WTC11 (cell line): ENCODE data around the gene STAC. TPM values are rescaled to one million over a fixed set of nuclear protein-coding genes. Genes with fewer than 3 reads are reported as not detected.

Source experiments
- ATAC-seq: fragments of 200-7000 bp; cut with Tn5 transposase; 2 replicates; pipeline ENCODE4 v1.10.0; 2021; ENCODE audit warnings: mild to moderate bottlenecking, moderate library complexity
- CTCF ChIA-PET: fragments of 300-600 bp; sonication (Branson Sonifier 250); formaldehyde crosslinking; loops from one replicate; lab custom pipeline; 2021; ENCODE audit warnings: antibody characterized with exemption; lab: Charles Lee
- POLR2A ChIA-PET: fragments of 350-600 bp; sonication (Branson Sonifier 250); formaldehyde crosslinking; loops from one replicate; lab custom pipeline; 2021; ENCODE audit warnings: antibody characterized with exemption; lab: Charles Lee
- DNase-seq: peaks from one replicate; pipeline ENCODE4 v3.0.0; 2021; ENCODE audit warnings: low spot score
- H3K27ac Mint-ChIP-seq: 2 replicates; pipeline ENCODE4 v1.8.0; 2021; ENCODE audit warnings: mixed read lengths
- H3K27me3 Mint-ChIP-seq: 2 replicates; pipeline ENCODE4 v1.8.0; 2021; ENCODE audit warnings: low read depth, mild to moderate bottlenecking, moderate library complexity, mixed read lengths
- H3K36me3 Mint-ChIP-seq: 2 replicates; pipeline ENCODE4 v1.8.0; 2021; ENCODE audit warnings: mixed read lengths
- H3K4me1 Mint-ChIP-seq: 2 replicates; pipeline ENCODE4 v1.8.0; 2022; ENCODE audit warnings: mixed read lengths
- H3K4me3 Mint-ChIP-seq: 2 replicates; pipeline ENCODE4 v1.8.0; 2021; ENCODE audit warnings: mild to moderate bottlenecking, moderate library complexity, mixed read lengths
- H3K9me3 Mint-ChIP-seq: 2 replicates; pipeline ENCODE4 v1.8.0; 2021; ENCODE audit warnings: mixed read lengths
- ATF1 ChIP-seq: sonication (generic); formaldehyde crosslinking; IDR thresholded peaks from 2 replicates; pipeline ENCODE4 v1.8.1; 2023; ENCODE audit warnings: mild to moderate bottlenecking, moderate library complexity, missing genetic modification reagents
- CDX4 ChIP-seq: fragments of 250-450 bp; sonication (Bioruptor Pico); IDR thresholded peaks from 2 replicates; pipeline ENCODE4 v1.9.0; 2021; ENCODE audit warnings: moderate library complexity, mild to moderate bottlenecking, inconsistent platforms, borderline replicate concordance
- CTCF ChIP-seq: fragments of 200-600 bp; IDR thresholded peaks from 2 replicates; pipeline ENCODE4 v1.8.0; 2022; ENCODE audit warnings: antibody characterized with exemption
- E2F4 ChIP-seq: sonication (generic); formaldehyde crosslinking; IDR thresholded peaks from 2 replicates; pipeline ENCODE4 v1.8.1; 2022; ENCODE audit warnings: low read depth, mild to moderate bottlenecking, moderate library complexity, missing genetic modification reagents, borderline replicate concordance
- FOXJ3 ChIP-seq: sonication (generic); formaldehyde crosslinking; IDR thresholded peaks from 2 replicates; pipeline ENCODE4 v1.9.0; 2021; ENCODE audit warnings: missing genetic modification reagents, mild to moderate bottlenecking, borderline replicate concordance
- GRHL2 ChIP-seq: fragments of 250-450 bp; sonication (Bioruptor Pico); IDR thresholded peaks from 2 replicates; pipeline ENCODE4 v1.8.0; 2022; ENCODE audit warnings: mild to moderate bottlenecking, moderate library complexity; ENCODE audit not compliant: insufficient replicate concordance, severe bottlenecking
- HMGA2 ChIP-seq: fragments of 250-450 bp; sonication (Bioruptor Pico); IDR thresholded peaks from 2 replicates; pipeline ENCODE4 v1.4.0; 2021; ENCODE audit warnings: mild to moderate bottlenecking, moderate library complexity
- IRF2 ChIP-seq: sonication (generic); formaldehyde crosslinking; IDR thresholded peaks from 2 replicates; pipeline ENCODE4 v1.8.0; 2022; ENCODE audit warnings: low read depth, missing genetic modification reagents, borderline replicate concordance
- JAZF1 ChIP-seq: fragments of 250-450 bp; sonication (Bioruptor Pico); IDR thresholded peaks from 2 replicates; pipeline ENCODE4 v1.9.0; 2021; ENCODE audit warnings: moderate library complexity, mild to moderate bottlenecking, inconsistent platforms
- MAX ChIP-seq: sonication (generic); formaldehyde crosslinking; IDR thresholded peaks from 2 replicates; pipeline ENCODE4 v1.8.0; 2022; ENCODE audit warnings: mild to moderate bottlenecking, missing genetic modification reagents
- NFATC4 ChIP-seq: fragments of 250-450 bp; sonication (Bioruptor Pico); IDR thresholded peaks from 2 replicates; pipeline ENCODE4 v1.9.0; 2021; ENCODE audit warnings: mild to moderate bottlenecking
- NFE2L1 ChIP-seq: sonication (generic); formaldehyde crosslinking; IDR thresholded peaks from 2 replicates; pipeline ENCODE4 v1.8.1; 2023; ENCODE audit warnings: missing genetic modification reagents
- NR1H2 ChIP-seq: sonication (generic); formaldehyde crosslinking; IDR thresholded peaks from 2 replicates; pipeline ENCODE4 v1.9.0; 2021; ENCODE audit warnings: mild to moderate bottlenecking, moderate library complexity, missing genetic modification reagents
- NR3C1 ChIP-seq: sonication (generic); formaldehyde crosslinking; conservative IDR thresholded peaks from 2 replicates; pipeline ENCODE4 v1.8.1; 2023; ENCODE audit warnings: low read depth, mild to moderate bottlenecking, missing genetic modification reagents
- OVOL2 ChIP-seq: fragments of 250-450 bp; sonication (Bioruptor Pico); IDR thresholded peaks from 2 replicates; pipeline ENCODE4 v1.9.0; 2021; ENCODE audit warnings: mild to moderate bottlenecking, borderline replicate concordance
- PREB ChIP-seq: sonication (generic); formaldehyde crosslinking; IDR thresholded peaks from 2 replicates; pipeline ENCODE4 v1.8.1; 2022; ENCODE audit warnings: mild to moderate bottlenecking, missing genetic modification reagents, moderate library complexity, borderline replicate concordance
- RORB ChIP-seq: fragments of 250-450 bp; sonication (Bioruptor Pico); IDR thresholded peaks from 2 replicates; pipeline ENCODE4 v1.9.0; 2021; ENCODE audit warnings: mild to moderate bottlenecking
- SMAD4 ChIP-seq: sonication (generic); formaldehyde crosslinking; IDR thresholded peaks from 2 replicates; pipeline ENCODE4 v1.8.0; 2022; ENCODE audit warnings: mild to moderate bottlenecking, missing genetic modification reagents
- STAT6 ChIP-seq: sonication (generic); formaldehyde crosslinking; conservative IDR thresholded peaks from 2 replicates; pipeline ENCODE4 v1.8.1; 2023; ENCODE audit warnings: mild to moderate bottlenecking, low read depth, missing genetic modification reagents, moderate library complexity
- TCF7 ChIP-seq: sonication (generic); formaldehyde crosslinking; IDR thresholded peaks from 2 replicates; pipeline ENCODE4 v1.8.0; 2022; ENCODE audit warnings: mild to moderate bottlenecking, low read depth, missing genetic modification reagents, moderate library complexity
- ZNF138 ChIP-seq: sonication (generic); formaldehyde crosslinking; conservative IDR thresholded peaks from 2 replicates; pipeline ENCODE4 v1.8.1; 2022; ENCODE audit warnings: mild to moderate bottlenecking, moderate library complexity, missing genetic modification reagents
- ZNF281 ChIP-seq: sonication (generic); formaldehyde crosslinking; IDR thresholded peaks from 2 replicates; pipeline ENCODE4 v1.8.0; 2023; ENCODE audit warnings: mild to moderate bottlenecking, missing genetic modification reagents
- ZNF317 ChIP-seq: sonication (generic); formaldehyde crosslinking; IDR thresholded peaks from 2 replicates; pipeline ENCODE4 v1.8.1; 2023; ENCODE audit warnings: low read depth, mild to moderate bottlenecking, moderate library complexity, missing genetic modification reagents, borderline replicate concordance
- ZSCAN18 ChIP-seq: fragments of 250-450 bp; sonication (Bioruptor Pico); IDR thresholded peaks from 2 replicates; pipeline ENCODE4 v2.1.2; 2022; ENCODE audit warnings: mild to moderate bottlenecking, moderate library complexity
- total RNA-seq: library from RNA; stranded (reverse); gene quantifications from 3 replicates; pipeline ENCODE4 v1.2.3, GENCODE V29; 2021

Gene STAC
- total RNA-seq, 1 experiment from 2014 or later, result 5.6 TPM

GRCh38 chr3:36580716-36581115 is 200.4 kb downstream of the STAC start:
- Mint-ChIP-seq H3K9me3 (peaks cover 72% of the 10 kb centered on the region), H3K4me1 (no peaks in the 10 kb centered on the region), H3K4me3 (no peak overlapping the region), H3K36me3 (peaks cover 15% of the 10 kb centered on the region), H3K27me3 (peaks cover 9% of the 10 kb centered on the region), H3K27ac (no peak overlapping the region)
- DNase-seq (no peak), ATAC-seq (no peak)
- TF ChIP-seq JAZF1 (CRISPR knock-in tag) (no peak), NR1H2 (no peak), E2F4 (CRISPR knock-in tag) (no peak), ATF1 (CRISPR knock-in tag) (no peak), IRF2 (CRISPR knock-in tag) (no peak), TCF7 (CRISPR knock-in tag) (no peak), SMAD4 (CRISPR knock-in tag) (no peak), ZNF138 (no peak)
- POLR2A ChIA-PET, result no interaction called here
- CTCF ChIA-PET, result no interaction called here

GRCh38 chr3:36591959-36592358 is 211.7 kb downstream of the STAC start:
- Mint-ChIP-seq H3K27ac (no peak overlapping the region), H3K27me3 (no peaks in the 10 kb centered on the region), H3K9me3 (peaks cover 20% of the 10 kb centered on the region), H3K4me3 (no peak overlapping the region), H3K4me1 (no peaks in the 10 kb centered on the region), H3K36me3 (peaks cover 2% of the 10 kb centered on the region; the same call in 1 of the 2 replicates)
- ATAC-seq (no peak), DNase-seq (no peak)
- POLR2A ChIA-PET, result no interaction called here
- CTCF ChIA-PET, result interaction anchor here (0.7 kb wide), 1 partner anchor 105 kb away, joined by 3 read pairs; no protein-coding TSS in a partner anchor
- TF ChIP-seq NR3C1 (CRISPR knock-in tag) (no peak), GRHL2 (CRISPR knock-in tag) (no peak), ZSCAN18 (CRISPR knock-in tag) (no peak), NFATC4 (CRISPR knock-in tag) (no peak), RORB (CRISPR knock-in tag) (no peak), PREB (CRISPR knock-in tag) (no peak), FOXJ3 (CRISPR knock-in tag) (no peak), NFE2L1 (CRISPR knock-in tag) (no peak), CDX4 (CRISPR knock-in tag) (no peak), JAZF1 (CRISPR knock-in tag) (no peak), SMAD4 (CRISPR knock-in tag) (no peak), OVOL2 (CRISPR knock-in tag) (no peak), HMGA2 (CRISPR knock-in tag) (no peak), STAT6 (no peak), MAX (CRISPR knock-in tag) (no peak), ZNF317 (CRISPR knock-in tag) (no peak), CTCF (no peak), ZNF281 (CRISPR knock-in tag) (no peak)
